ENCODE data around the gene CDK13.
"Not testable (repeated sequence)": the region's sequence is repeated elsewhere in the genome, so short reads cannot be mapped to it uniquely, and the experiment has no call there.

- not testable (repeated sequence) for TF ChIP-seq CTCF (IDR thresholded peaks at IDR 0.05; ENCODE audit: insufficient read depth, low read depth, low read length); EZH2 (IDR thresholded peaks at IDR 0.05; ENCODE audit: insufficient read depth, low read length)
Observed at GRCh38 chr7:40145596-40146130, 195.6 kb downstream of the CDK13 start.

All from astrocyte (in vitro differentiated cells and primary cell).